A673 (cell line): ENCODE results near the gene GSTK1.

Experiments
- CTCF ChIP-seq: fragments of 300-800, 200-600 bp; sonication (generic); conservative IDR thresholded peaks from 2 replicates; pipeline ENCODE4 v1.5.1; 2017; ENCODE audit warnings: low read depth, mild to moderate bottlenecking, antibody characterized with exemption, low read length, moderate library complexity, mixed read lengths
- EZH2 ChIP-seq: fragments of 200-600 bp; sonication (generic); IDR thresholded peaks from 2 replicates; pipeline ENCODE4 v1.6.1; 2017; ENCODE audit warnings: borderline replicate concordance, low read depth, mild to moderate bottlenecking, mixed read lengths, antibody characterized with exemption, low read length; ENCODE audit not compliant: poor library complexity, severe bottlenecking

- TF ChIP-seq CTCF (0 out of 2 replicates have a peak, but pooled peaks have one; percentile 20), EZH2 (no peak)
Observed at GRCh38 chr7:143256325-143256724, 6.9 kb upstream of the GSTK1 start.
